Activated T-cell treated with anti-CD3 and anti-CD28 coated beads, Interleukin-2, amount 50 U/mL, for 72 hours (primary cell): Measurements from ENCODE around the gene NDUFB2. TPM values are rescaled to one million over a fixed set of nuclear protein-coding genes. Genes with fewer than 3 reads are reported as not detected.
"Not testable (repeated sequence)": the region's sequence is repeated elsewhere in the genome, so short reads cannot be mapped to it uniquely, and the experiment has no call there.

ENCODE experiments used
- ATAC-seq, 2 donors: fragments of 150-1000 bp; cut with Tn5 transposase; replicated peaks in 1 of 2; 2 replicates each; pipeline ENCODE4 v1.10.0; 2021; ENCODE audit warnings: moderate library complexity in 2 of 2, mild to moderate bottlenecking in 1 of 2
- DNase-seq, 2 donors: peaks; one replicate each; pipeline ENCODE4 v3.0.0; 2021 to 2022; ENCODE audit warnings: mixed read lengths in 1 of 2
- H3K27ac Mint-ChIP-seq: one replicate; pipeline ENCODE4 v1.8.0; 2022; ENCODE audit warnings: mild to moderate bottlenecking, moderate library complexity, mixed read lengths
- H3K27me3 Mint-ChIP-seq: one replicate; pipeline ENCODE4 v1.8.0; 2022; ENCODE audit warnings: low read depth, mixed read lengths
- H3K36me3 Mint-ChIP-seq, 2 donors: one replicate each; pipeline ENCODE4 v1.8.0; 2022; ENCODE audit warnings: mixed read lengths in 2 of 2, mild to moderate bottlenecking in 1 of 2; ENCODE audit not compliant: insufficient read depth in 2 of 2
- H3K4me1 Mint-ChIP-seq: one replicate; pipeline ENCODE4 v1.8.0; 2022; ENCODE audit warnings: low read depth, mixed read lengths
- H3K4me3 Mint-ChIP-seq, 2 donors: one replicate each; pipeline ENCODE4 v1.8.0; 2022; ENCODE audit warnings: mild to moderate bottlenecking in 2 of 2, mixed read lengths in 2 of 2, moderate library complexity in 2 of 2
- H3K9me3 Mint-ChIP-seq, 2 donors: one replicate each; pipeline ENCODE4 v1.8.0; 2022; ENCODE audit warnings: mixed read lengths in 2 of 2
- total RNA-seq, 2 donors: library from RNA; stranded (reverse); gene quantifications; one replicate each; pipeline ENCODE4 v1.2.3, GENCODE V29; 2022

NDUFB2 gene
- total RNA-seq, 2 donors from 2014 or later = 78.0 to 94.1 TPM

DNA sequence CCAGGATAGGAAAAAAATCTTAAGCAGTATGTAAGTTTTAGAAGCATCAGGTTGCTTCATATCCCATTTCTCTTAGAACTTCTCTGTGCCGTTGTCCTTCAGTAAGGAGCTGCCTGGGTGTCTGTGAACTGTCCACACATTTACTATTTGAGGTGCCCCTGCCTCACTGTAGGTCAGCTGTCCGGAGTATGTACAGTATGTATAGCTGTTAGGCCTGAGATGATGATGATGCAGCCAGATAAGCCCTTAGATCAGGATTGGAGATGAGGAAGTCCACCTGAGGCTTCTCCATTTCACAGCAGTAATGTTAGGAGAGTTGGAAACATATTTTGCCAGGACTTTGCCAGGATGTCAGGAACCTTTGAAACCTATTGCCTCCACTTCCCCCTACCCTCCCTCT lies 7.7 kb downstream of the NDUFB2 start:
- Mint-ChIP-seq H3K27ac (no peak overlapping the region), H3K4me1 (peaks cover 14% of the 10 kb centered on the region), H3K36me3 (peaks cover 0 to 5% of the 10 kb centered on the region in 2 donors), H3K4me3 (no peak overlapping the region), H3K27me3 (no peaks in the 10 kb centered on the region), H3K9me3 (no peaks in the 10 kb centered on the region)
- ATAC-seq = no peak
- DNase-seq = no peak

DNA sequence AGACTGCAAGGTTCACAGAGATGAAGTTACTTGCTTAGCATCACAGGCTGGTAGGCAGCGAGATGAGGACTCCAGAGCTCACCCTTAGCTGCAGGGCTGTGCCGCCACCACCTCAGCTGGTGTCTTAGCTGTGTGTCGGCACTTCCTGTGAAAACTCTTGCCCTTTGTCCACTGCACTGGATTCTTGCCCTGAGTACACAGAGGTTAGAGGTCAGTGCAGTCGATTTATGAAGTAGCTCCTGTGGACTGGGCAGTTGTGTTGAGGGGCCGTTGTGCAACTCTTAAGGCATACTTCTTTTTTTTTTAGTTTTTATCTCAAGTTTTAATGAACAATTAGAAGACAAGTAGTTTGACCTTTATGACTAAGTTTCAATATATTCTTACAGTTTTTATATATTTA lies 10.6 kb downstream of the NDUFB2 start:
- no peak for ATAC-seq
- no peaks in the 10 kb centered on the region for H3K27me3 Mint-ChIP-seq
- no peak for DNase-seq
- H3K9me3 Mint-ChIP-seq = peaks cover 0 to 3% of the 10 kb centered on the region in 2 donors
- peaks cover 5% of the 10 kb centered on the region for H3K4me1 Mint-ChIP-seq
- peaks cover 2 to 5% of the 10 kb centered on the region in 2 donors for H3K36me3 Mint-ChIP-seq
- no peak overlapping the region for H3K27ac Mint-ChIP-seq
- no peak overlapping the region for H3K4me3 Mint-ChIP-seq

DNA sequence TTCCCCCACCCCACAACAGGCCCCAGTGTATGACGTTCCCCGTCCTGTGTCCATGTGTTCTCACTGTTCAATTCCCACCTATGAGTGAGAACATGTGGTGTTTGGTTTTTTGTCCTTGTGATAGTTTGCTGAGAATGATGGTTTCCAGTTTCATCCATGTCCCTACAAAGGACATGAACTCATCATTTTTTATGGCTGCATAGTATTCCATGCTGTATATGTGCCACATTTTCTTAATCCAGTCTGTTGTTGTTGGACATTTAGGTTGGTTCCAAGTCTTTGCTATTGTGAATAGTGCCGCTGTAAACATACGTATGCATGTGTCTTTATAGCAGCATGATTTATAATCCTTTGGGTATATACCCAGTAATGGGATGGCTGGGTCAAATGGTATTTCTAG lies 12.3 kb downstream of the NDUFB2 start:
- H3K27ac Mint-ChIP-seq = not testable (repeated sequence)

DNA sequence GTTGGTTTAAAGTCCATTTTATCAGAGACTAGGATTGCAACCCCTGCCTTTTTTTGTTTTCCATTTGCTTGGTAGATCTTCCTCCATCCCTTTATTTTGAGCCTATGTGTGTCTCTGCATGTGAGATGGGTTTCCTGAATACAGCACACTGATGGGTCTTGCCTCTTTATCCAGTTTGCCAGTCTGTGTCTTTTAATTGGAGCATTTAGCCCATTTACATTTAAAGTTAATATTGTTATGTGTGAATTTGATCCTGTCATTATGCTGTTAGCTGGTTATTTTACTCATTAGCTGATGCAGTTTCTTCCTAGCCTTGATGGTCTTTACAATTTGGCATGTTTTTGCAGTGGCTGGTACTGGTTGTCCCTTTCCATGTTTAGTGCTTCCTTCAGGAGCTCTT lies 15.9 kb downstream of the NDUFB2 start:
- not testable (repeated sequence) for H3K9me3 Mint-ChIP-seq, H3K27me3 Mint-ChIP-seq, ATAC-seq

More for the DNA sequence above, 12.3 kb downstream of the NDUFB2 start:
- not testable (repeated sequence) for H3K4me1 Mint-ChIP-seq, H3K9me3 Mint-ChIP-seq, H3K4me3 Mint-ChIP-seq, H3K27me3 Mint-ChIP-seq, DNase-seq, ATAC-seq
- peaks cover 2 to 11% of the 10 kb centered on the region in 2 donors for H3K36me3 Mint-ChIP-seq

DNA sequence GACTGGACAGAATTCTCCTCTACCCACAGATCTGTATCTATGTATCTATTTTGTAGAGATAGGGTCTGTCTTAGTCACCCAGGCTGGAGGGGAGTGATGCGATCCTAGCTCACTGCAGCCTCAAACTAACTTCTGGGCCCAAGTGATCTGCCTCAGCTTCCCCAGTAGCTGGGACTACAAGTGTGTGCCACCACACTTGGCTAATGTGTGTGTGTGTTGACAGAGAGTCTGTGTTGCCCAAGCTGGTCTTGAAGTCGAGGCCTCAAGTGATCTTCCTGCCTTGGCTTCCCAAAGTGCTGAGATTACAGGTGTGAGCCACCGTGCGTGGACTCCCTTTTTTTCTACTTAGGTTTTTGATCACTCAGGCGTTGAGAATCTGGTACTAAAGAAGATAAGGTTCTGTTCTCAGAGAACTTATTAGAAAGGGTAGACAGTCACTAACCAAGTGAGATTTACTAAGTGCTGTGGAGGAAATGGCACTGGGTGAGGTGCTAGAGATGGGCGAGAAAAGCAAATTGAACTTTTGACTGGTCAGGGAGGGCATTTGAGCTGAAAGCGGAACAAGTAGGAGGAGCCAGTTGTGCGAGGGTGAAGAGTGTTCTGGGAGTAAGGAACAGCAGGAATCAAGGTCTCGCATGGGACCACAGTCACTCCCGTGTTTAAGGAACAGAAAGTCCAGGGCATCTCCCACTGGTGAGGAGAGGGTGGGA lies 18.0 kb downstream of the NDUFB2 start:
- Mint-ChIP-seq H3K36me3 (peaks cover 2 to 7% of the 10 kb centered on the region in 2 donors), H3K9me3 (peaks cover 2 to 4% of the 10 kb centered on the region in 2 donors), H3K4me1 (peaks cover 2% of the 10 kb centered on the region), H3K4me3 (no peak overlapping the region), H3K27me3 (no peaks in the 10 kb centered on the region), H3K27ac (no peak overlapping the region)
- DNase-seq = no peak
- no peak for ATAC-seq

More for the DNA sequence above, 15.9 kb downstream of the NDUFB2 start:
- not testable (repeated sequence) for H3K4me1 Mint-ChIP-seq, H3K4me3 Mint-ChIP-seq, DNase-seq, H3K36me3 Mint-ChIP-seq, H3K27ac Mint-ChIP-seq

DNA sequence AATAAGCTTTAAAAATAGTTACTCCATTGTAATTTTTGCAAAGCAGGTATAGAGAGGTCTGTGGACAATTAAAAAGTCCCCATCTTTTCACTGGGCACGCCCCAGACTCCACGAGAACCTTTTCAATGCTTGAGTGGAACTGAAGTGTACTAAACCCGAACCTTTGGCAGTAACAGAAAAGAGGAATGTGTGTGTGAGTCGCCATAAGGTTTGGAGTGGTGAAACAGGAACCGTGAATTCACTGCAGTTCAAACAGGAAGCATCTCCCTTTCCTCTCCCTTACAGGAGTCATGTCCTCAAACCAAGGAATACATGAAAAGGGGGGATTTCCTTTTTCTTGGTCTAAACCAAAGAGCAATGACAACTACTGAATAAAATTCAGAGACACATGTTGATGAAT lies 23.2 kb downstream of the NDUFB2 start:
- H3K4me3 Mint-ChIP-seq = no peak overlapping the region
- H3K9me3 Mint-ChIP-seq = no peaks in the 10 kb centered on the region
- H3K4me1 Mint-ChIP-seq = peaks cover 32% of the 10 kb centered on the region
- peak overlapping the region; percentile 85 for H3K27ac Mint-ChIP-seq
- DNase-seq = no peak
- H3K36me3 Mint-ChIP-seq = peaks cover 0 to 1% of the 10 kb centered on the region in 2 donors
- no peaks in the 10 kb centered on the region for H3K27me3 Mint-ChIP-seq
- ATAC-seq = no peak

DNA sequence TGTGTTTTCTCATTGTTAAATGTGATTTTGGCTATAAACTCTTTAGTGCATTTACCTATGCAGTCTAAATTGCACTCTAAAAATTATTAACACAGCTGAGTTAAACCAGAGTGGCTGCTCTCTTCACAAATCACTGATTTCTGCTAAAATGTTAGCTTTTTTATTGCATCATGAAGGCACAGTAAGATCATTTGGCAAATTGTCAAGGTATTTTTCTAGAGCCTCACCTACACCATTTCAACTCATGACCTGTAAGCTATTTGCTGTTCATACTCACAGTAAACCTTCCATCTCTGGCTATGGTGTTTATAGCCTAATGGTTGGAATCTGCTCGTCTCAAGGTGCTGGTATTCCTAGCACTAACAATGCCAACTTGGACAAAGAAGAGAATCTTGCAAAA lies 25.7 kb downstream of the NDUFB2 start:
- Mint-ChIP-seq H3K4me1 (peaks cover 32% of the 10 kb centered on the region), H3K27me3 (no peaks in the 10 kb centered on the region), H3K9me3 (no peaks in the 10 kb centered on the region), H3K36me3 (peaks cover 0 to 1% of the 10 kb centered on the region in 2 donors), H3K27ac (no peak overlapping the region), H3K4me3 (no peak overlapping the region)
- DNase-seq (no peak), ATAC-seq (no peak)

DNA sequence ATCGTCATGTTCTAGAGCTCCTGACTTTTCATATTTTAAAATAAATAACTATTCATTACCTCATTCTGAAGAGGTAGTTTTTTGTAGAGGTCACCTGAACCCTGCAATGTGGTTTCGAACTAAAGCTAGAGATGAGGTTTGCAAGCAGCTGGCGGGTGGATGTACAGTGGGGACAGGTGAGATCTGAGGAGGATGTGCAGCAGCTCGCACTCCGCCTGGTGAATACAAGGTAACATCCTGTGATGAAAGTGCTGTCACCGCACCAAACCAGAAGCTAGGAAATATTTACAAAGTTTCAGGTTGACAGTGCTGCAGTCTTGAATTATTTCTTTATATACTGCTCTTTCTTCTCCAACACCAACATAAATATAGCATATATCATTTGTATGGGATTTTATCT lies 26.5 kb downstream of the NDUFB2 start:
- Mint-ChIP-seq H3K27me3 (no peaks in the 10 kb centered on the region), H3K27ac (peak overlapping the region; percentile 82), H3K36me3 (peaks cover 0 to 1% of the 10 kb centered on the region in 2 donors), H3K4me3 (peak overlapping the region; percentile 11 to 59), H3K4me1 (peaks cover 32% of the 10 kb centered on the region), H3K9me3 (no peaks in the 10 kb centered on the region)
- DNase-seq = peak; percentile 46 to 51
- ATAC-seq = peak; percentile 93 to 96

DNA sequence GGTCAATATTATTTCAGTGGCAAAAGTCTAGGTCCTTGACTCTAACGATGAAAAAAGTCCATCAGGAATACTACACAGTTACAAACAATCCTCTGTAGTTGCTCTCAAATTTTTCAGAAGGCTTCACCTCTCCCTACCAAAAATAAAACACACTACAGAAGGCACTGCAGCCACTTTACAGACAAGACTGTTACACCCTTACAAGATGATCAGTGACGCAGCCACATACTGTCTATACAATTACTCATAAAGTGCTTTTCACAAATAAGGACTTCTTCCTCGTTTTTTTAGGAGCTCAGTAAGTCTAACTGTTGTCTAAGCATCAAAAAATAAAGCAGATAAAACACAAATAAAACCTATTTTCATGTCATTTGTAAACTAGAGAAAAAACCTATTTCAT lies 27.1 kb downstream of the NDUFB2 start:
- H3K9me3 Mint-ChIP-seq = no peaks in the 10 kb centered on the region
- ATAC-seq (peak; percentile 53 to 61), DNase-seq (no peak)
- H3K4me3 Mint-ChIP-seq = peak overlapping the region in 1 of 2 donors; percentile 59
- H3K36me3 Mint-ChIP-seq = peaks cover 0 to 1% of the 10 kb centered on the region in 2 donors
- H3K27me3 Mint-ChIP-seq = no peaks in the 10 kb centered on the region
- H3K4me1 Mint-ChIP-seq = peaks cover 32% of the 10 kb centered on the region
- peak overlapping the region; percentile 73 for H3K27ac Mint-ChIP-seq

DNA sequence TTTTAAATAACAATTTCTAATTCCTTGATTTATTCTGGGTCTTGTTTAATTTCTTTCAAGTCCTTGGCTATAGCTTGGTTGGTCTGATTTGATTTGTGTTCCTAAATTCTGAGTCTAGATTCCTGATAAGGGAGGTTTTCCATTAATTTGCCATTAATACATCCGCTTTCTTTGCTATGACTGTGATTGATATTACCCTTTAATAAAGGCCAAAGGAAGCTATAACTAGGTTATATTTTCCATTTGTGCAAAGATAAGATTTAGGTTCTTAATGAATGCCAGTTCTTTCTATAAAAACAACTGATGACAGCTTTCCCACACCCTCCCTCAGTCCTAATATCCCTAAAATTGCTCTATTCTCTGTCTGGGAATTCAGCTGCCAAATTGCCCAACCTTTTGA lies 28.2 kb downstream of the NDUFB2 start:
- peaks cover 28% of the 10 kb centered on the region for H3K4me1 Mint-ChIP-seq
- H3K9me3 Mint-ChIP-seq = no peaks in the 10 kb centered on the region
- H3K36me3 Mint-ChIP-seq = no peaks in the 10 kb centered on the region
- DNase-seq (no peak), ATAC-seq (no peak)
- H3K4me3 Mint-ChIP-seq = no peak overlapping the region
- H3K27ac Mint-ChIP-seq = peak overlapping the region; percentile 64
- H3K27me3 Mint-ChIP-seq = no peaks in the 10 kb centered on the region

DNA sequence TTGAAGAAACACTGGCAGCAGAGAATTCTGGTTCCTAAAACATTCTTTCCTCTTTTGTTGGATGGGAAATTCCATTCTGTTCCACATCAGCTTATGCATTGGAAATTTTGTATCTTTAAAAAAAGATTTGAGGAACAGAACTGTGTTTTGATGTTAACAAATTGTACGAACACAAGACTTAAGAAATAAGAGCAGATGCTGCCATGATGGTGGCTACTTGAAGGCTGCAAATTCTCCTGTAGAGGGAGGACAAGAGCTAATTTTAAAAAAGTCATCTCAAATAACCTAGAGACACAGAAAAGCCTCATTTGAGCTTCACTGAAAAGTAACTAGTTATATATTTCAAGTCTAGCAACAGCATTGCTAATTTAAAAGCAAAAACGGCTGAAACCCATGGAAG lies 29.8 kb downstream of the NDUFB2 start:
- no peaks in the 10 kb centered on the region for H3K9me3 Mint-ChIP-seq
- H3K27me3 Mint-ChIP-seq = no peaks in the 10 kb centered on the region
- H3K4me3 Mint-ChIP-seq = no peak overlapping the region
- H3K27ac Mint-ChIP-seq = no peak overlapping the region
- H3K36me3 Mint-ChIP-seq = no peaks in the 10 kb centered on the region
- ATAC-seq (no peak), DNase-seq (no peak)
- peaks cover 22% of the 10 kb centered on the region for H3K4me1 Mint-ChIP-seq

DNA sequence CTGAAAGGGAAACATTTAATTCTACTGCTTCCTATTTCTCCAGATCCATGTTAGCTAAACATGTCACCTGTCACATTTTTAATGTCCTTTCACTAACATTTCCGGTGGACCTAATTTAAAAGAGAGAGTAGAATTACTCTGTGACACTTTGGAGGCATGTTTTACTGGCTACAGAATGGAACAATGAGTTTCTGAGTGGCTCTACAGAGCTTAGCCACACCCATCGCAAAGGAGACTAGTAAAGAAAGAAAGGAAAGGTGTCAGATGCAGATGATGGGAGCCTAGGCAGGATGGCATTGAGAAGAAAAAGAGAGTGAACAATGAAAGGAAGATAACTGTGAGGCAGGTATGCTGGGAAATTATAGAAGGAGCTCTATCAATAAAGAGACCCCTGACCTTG lies 35.9 kb downstream of the NDUFB2 start:
- ATAC-seq (no peak), DNase-seq (no peak)
- H3K4me1 Mint-ChIP-seq = no peaks in the 10 kb centered on the region
- H3K9me3 Mint-ChIP-seq = no peaks in the 10 kb centered on the region
- no peak overlapping the region for H3K27ac Mint-ChIP-seq
- H3K4me3 Mint-ChIP-seq = no peak overlapping the region
- no peaks in the 10 kb centered on the region for H3K36me3 Mint-ChIP-seq
- H3K27me3 Mint-ChIP-seq = no peaks in the 10 kb centered on the region

DNA sequence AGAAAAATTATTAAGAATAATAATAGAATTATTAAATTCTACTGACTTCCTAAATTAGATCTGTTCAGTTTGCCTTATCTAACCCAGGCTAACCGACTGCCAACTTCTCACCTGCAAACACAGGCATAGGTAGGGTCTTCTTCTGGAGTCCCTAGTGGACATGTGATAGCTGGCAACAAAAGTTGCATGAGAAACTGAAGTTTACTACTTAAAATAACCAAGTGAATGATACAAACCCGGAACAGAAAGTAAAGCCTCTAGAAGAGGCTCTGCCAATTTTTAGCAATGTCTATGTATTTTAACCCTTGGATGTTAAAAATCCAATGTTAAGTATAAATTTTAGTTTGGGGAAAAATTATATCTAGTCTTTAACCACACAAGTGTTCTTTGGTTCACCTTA lies 37.6 kb downstream of the NDUFB2 start:
- DNase-seq = no peak
- Mint-ChIP-seq H3K36me3 (peaks cover 0 to 3% of the 10 kb centered on the region in 2 donors), H3K27ac (no peak overlapping the region), H3K4me1 (no peaks in the 10 kb centered on the region), H3K9me3 (no peaks in the 10 kb centered on the region), H3K4me3 (no peak overlapping the region), H3K27me3 (no peaks in the 10 kb centered on the region)
- ATAC-seq = no peak

DNA sequence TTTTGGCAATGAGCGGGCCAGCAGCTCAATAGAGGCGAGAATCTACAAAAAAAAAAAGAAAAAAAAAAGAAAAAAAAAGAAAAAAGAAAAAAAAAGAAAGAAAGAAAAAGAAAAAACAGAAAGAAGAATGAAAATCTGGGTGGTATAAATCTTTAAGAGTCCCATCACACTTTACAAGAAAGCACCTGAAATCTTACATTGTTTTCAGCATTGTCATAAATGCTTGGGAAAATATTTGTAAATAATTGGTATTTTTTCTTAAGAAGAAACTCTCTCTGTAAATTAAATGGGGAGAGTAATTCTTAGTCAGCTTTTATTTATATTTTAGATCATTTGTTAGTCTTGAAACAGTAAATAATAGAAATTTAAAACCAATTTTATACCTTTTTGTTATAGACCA lies 38.2 kb downstream of the NDUFB2 start:
- H3K4me3 Mint-ChIP-seq = no peak overlapping the region
- ATAC-seq (no peak), DNase-seq (no peak)
- no peaks in the 10 kb centered on the region for H3K4me1 Mint-ChIP-seq
- peaks cover 0 to 7% of the 10 kb centered on the region in 2 donors for H3K36me3 Mint-ChIP-seq
- no peaks in the 10 kb centered on the region for H3K9me3 Mint-ChIP-seq
- H3K27me3 Mint-ChIP-seq = no peaks in the 10 kb centered on the region
- H3K27ac Mint-ChIP-seq = no peak overlapping the region
